HEK293 (cell line): ENCODE measurements around the gene RFX4.

Experiments used
- CTCF ChIA-PET: fragments of 350-600 bp; formaldehyde crosslinking; extraction: SDS; loops from one replicate; lab custom pipeline; 2021; ENCODE audit warnings: antibody characterized with exemption; lab: Yijun Ruan, JAX
- POLR2A ChIA-PET: fragments of 300-600 bp; formaldehyde crosslinking; extraction: SDS; loops from one replicate; lab custom pipeline; 2020; ENCODE audit warnings: antibody characterized with exemption, inconsistent platforms; lab: Yijun Ruan, JAX
- H3K27ac ChIP-seq: fragments of 200-500 bp; sonication (Bioruptor generic); 2 replicates; pipeline ENCODE4 v1.5.1; 2014; ENCODE audit warnings: low read depth, low read length, control low read depth, inconsistent platforms; ENCODE audit errors: extremely low read depth
- H3K36me3 ChIP-seq, 2 experiments: fragments of 200-500 bp in 1 of 2; sonication (Bioruptor generic) in 1 of 2; 1 replicate in 1 of 2; 2 replicates in 1 of 2; pipeline ENCODE4 v1.5.1; 2014 to 2017; ENCODE audit warnings: inconsistent platforms in 2 of 2, low read length in 2 of 2; ENCODE audit not compliant: control insufficient read depth in 2 of 2, insufficient read depth in 1 of 2
- H3K4me1 ChIP-seq: fragments of 200-500 bp; sonication (Bioruptor generic); 2 replicates; pipeline ENCODE4 v1.5.1; 2014; ENCODE audit warnings: mild to moderate bottlenecking, low read length, inconsistent platforms; ENCODE audit not compliant: control insufficient read depth, insufficient read depth
- H3K4me3 ChIP-seq: 2 replicates; pipeline ENCODE4 v1.5.1; 2011; ENCODE audit warnings: low read depth, mild to moderate bottlenecking, control low read depth, low read length, moderate library complexity
- H3K9me3 ChIP-seq: fragments of 200-500 bp; sonication (Bioruptor generic); 2 replicates; pipeline ENCODE4 v1.5.1; 2014; ENCODE audit warnings: low read depth, low read length, inconsistent platforms; ENCODE audit not compliant: control insufficient read depth, insufficient read depth
- GLI4 ChIP-seq: fragments of 450-650 bp; formaldehyde crosslinking; IDR thresholded peaks from 2 replicates; pipeline ENCODE4 v1.5.1; 2016; ENCODE audit warnings: missing biosample characterization, missing genetic modification characterization
- IKZF3 ChIP-seq: fragments of 450-650 bp; IDR thresholded peaks from 2 replicates; pipeline ENCODE4 v1.5.0; 2018; ENCODE audit warnings: missing biosample characterization, mild to moderate bottlenecking, missing genetic modification characterization, moderate library complexity
- SP3 ChIP-seq: fragments of 450-650 bp; formaldehyde crosslinking; IDR thresholded peaks from 2 replicates; pipeline ENCODE4 v1.5.1; 2016; ENCODE audit warnings: missing biosample characterization, missing genetic modification characterization
- SP7 ChIP-seq: fragments of 450-650 bp; formaldehyde crosslinking; IDR thresholded peaks from 2 replicates; pipeline ENCODE4 v1.5.1; 2016; ENCODE audit warnings: missing biosample characterization, missing genetic modification characterization
- ZBTB17 ChIP-seq: fragments of 450-650 bp; formaldehyde crosslinking; IDR thresholded peaks from 2 replicates; pipeline ENCODE4 v1.5.1; 2016; ENCODE audit warnings: missing biosample characterization, missing genetic modification characterization
- ZFP37 ChIP-seq: fragments of 450-650 bp; formaldehyde crosslinking; IDR thresholded peaks from 2 replicates; pipeline ENCODE4 v1.5.1; 2016; ENCODE audit warnings: missing biosample characterization, missing genetic modification characterization
- ZIC2 ChIP-seq: fragments of 450-650 bp; formaldehyde crosslinking; IDR thresholded peaks from 2 replicates; pipeline ENCODE4 v1.5.1; 2016; ENCODE audit warnings: missing biosample characterization, missing genetic modification characterization
- ZNF138 ChIP-seq: fragments of 450-650 bp; formaldehyde crosslinking; IDR thresholded peaks from 2 replicates; pipeline ENCODE4 v1.5.1; 2016; ENCODE audit warnings: missing biosample characterization, missing genetic modification characterization, borderline replicate concordance
- ZNF223 ChIP-seq: fragments of 450-650 bp; formaldehyde crosslinking; IDR thresholded peaks from 2 replicates; pipeline ENCODE4 v1.5.1; 2016; ENCODE audit warnings: missing biosample characterization, missing genetic modification characterization
- ZNF335 ChIP-seq: fragments of 450-650 bp; formaldehyde crosslinking; conservative IDR thresholded peaks from 2 replicates; pipeline ENCODE4 v1.5.1; 2016; ENCODE audit warnings: missing biosample characterization, missing genetic modification characterization
- ZNF48 ChIP-seq: fragments of 450-650 bp; formaldehyde crosslinking; IDR thresholded peaks from 2 replicates; pipeline ENCODE4 v1.5.1; 2016; ENCODE audit warnings: missing biosample characterization, missing genetic modification characterization
- ZNF654 ChIP-seq: fragments of 450-650 bp; formaldehyde crosslinking; IDR thresholded peaks from 2 replicates; pipeline ENCODE4 v1.5.1; 2016; ENCODE audit warnings: low read depth, missing biosample characterization, missing genetic modification characterization
- ZNF660 ChIP-seq: fragments of 450-650 bp; IDR thresholded peaks from 2 replicates; pipeline ENCODE4 v1.5.1; 2018; ENCODE audit warnings: missing biosample characterization, mild to moderate bottlenecking, missing genetic modification characterization
- ZXDB ChIP-seq: fragments of 450-650 bp; formaldehyde crosslinking; IDR thresholded peaks from 2 replicates; pipeline ENCODE4 v1.5.1; 2016; ENCODE audit warnings: missing biosample characterization, missing genetic modification characterization
- TF ChIP-seq, protein P1 (sequence below): fragments of 450-650 bp; formaldehyde crosslinking; IDR thresholded peaks from 2 replicates; pipeline ENCODE4 v1.5.1; 2016; ENCODE audit warnings: missing biosample characterization, missing genetic modification characterization
- TF ChIP-seq, protein P2 (sequence below): fragments of 450-650 bp; formaldehyde crosslinking; IDR thresholded peaks from 2 replicates; pipeline ENCODE4 v1.5.1; 2017; ENCODE audit warnings: missing biosample characterization, missing genetic modification characterization
- TF ChIP-seq, protein P3 (sequence below): fragments of 450-650 bp; formaldehyde crosslinking; IDR thresholded peaks from 2 replicates; pipeline ENCODE4; 2016; ENCODE audit warnings: missing biosample characterization, missing genetic modification characterization
- TF ChIP-seq, protein P4 (sequence below): fragments of 450-650 bp; formaldehyde crosslinking; IDR thresholded peaks from 2 replicates; pipeline ENCODE4 v1.5.1; 2016; ENCODE audit warnings: missing biosample characterization, missing genetic modification characterization
- TF ChIP-seq, protein P5 (sequence below): fragments of 450-650 bp; formaldehyde crosslinking; IDR thresholded peaks from 2 replicates; pipeline ENCODE4 v1.5.1; 2016; ENCODE audit warnings: missing biosample characterization, missing genetic modification characterization, borderline replicate concordance

The RFX4 gene

DNA sequence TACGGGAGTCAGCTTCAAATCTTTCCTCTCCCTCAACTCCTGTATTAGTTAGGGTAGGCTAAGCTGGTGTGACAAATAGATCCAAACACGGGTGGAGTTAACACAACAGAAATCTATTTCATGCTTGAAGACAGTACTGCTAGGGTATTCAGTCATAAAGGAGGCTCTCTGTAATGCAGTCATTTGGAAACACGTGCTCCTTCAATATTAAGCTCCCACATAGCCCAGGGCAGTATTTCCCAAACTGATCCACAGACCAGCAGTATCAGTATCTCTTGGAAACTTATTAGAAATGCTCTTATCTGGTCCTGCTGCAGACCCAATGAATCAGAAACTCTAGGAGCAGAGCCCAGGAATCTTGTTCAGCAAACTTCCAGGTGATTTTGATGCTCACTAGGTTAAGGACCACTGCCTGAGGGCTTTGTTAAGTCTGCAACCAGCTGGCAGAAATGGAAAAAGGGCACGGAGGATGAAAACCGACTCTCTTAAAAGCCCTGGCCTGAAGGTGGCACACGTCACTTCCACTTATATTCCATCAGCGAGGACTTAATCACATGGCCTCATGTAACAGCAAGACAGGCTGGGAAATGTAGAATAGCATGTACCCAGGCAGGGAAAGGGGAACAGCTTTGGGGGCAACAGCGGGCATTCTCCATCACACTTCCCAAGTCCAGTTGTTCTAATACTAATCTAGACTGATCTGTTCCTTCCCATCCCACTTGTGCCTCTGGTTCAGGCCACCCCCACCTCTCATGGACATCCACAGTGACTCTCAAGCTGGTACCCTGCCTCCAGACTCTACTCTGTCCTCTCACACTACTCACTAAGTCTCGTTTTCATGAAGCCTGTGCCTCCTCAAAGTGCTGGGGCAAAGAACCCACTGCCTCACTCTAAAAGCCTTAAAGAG, 153.5 kb downstream of the RFX4 start:
- Histone ChIP-seq H3K4me1 (peaks cover 8% of the 10 kb centered on the region; the same call in 1 of the 2 replicates), H3K9me3 (no peaks in the 10 kb centered on the region), H3K36me3 (no peaks in the 10 kb centered on the region), H3K4me3 (no peak overlapping the region), H3K27ac (no peak overlapping the region)
- TF ChIP-seq ZNF654: 0 out of 2 replicates have a peak, but pooled peaks have one; percentile 19
- no peak for TF ChIP-seq ZNF48 (tag by site-specific recombination)
- TF ChIP-seq ZNF335 (tag by site-specific recombination): 0 out of 2 replicates have a peak, but pooled peaks have one; percentile 10
- TF ChIP-seq, protein P1, sequence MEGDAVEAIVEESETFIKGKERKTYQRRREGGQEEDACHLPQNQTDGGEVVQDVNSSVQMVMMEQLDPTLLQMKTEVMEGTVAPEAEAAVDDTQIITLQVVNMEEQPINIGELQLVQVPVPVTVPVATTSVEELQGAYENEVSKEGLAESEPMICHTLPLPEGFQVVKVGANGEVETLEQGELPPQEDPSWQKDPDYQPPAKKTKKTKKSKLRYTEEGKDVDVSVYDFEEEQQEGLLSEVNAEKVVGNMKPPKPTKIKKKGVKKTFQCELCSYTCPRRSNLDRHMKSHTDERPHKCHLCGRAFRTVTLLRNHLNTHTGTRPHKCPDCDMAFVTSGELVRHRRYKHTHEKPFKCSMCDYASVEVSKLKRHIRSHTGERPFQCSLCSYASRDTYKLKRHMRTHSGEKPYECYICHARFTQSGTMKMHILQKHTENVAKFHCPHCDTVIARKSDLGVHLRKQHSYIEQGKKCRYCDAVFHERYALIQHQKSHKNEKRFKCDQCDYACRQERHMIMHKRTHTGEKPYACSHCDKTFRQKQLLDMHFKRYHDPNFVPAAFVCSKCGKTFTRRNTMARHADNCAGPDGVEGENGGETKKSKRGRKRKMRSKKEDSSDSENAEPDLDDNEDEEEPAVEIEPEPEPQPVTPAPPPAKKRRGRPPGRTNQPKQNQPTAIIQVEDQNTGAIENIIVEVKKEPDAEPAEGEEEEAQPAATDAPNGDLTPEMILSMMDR (tag by site-specific recombination): 0 out of 2 replicates have a peak, but pooled peaks have one; percentile 23
- no peak for TF ChIP-seq ZBTB17 (tag by site-specific recombination)
- TF ChIP-seq ZFP37 (tag by site-specific recombination): peak; percentile 63; the same call in 1 of the 2 replicates
- ChIA-PET POLR2A (no interaction called here), CTCF (interaction anchor here (0.5 to 0.6 kb wide), 2 partner anchors 41 to 129 kb away, joined by 3 to 5 read pairs; no protein-coding TSS in a partner anchor)

DNA sequence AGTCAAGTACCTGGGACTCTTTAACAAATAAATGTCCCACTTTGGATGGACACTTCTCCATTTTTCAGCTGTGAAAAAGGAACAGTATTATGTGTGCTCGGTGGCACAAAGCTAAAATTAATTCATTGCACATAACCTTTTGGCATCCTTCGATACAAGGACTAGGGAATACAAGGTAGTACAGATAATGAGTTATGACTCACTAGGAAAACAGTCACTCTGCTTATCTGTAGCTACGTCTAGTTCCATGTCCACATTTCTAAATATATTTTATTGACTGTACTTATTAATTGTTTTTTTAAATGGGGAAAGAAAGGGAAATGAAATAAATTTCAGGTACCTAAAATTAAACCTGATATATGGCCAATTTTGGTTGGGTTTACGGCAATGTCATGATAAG, 156.5 kb downstream of the RFX4 start:
- Histone ChIP-seq H3K36me3 (no peaks in the 10 kb centered on the region), H3K4me1 (peaks cover 8% of the 10 kb centered on the region; the same call in 1 of the 2 replicates), H3K27ac (no peak overlapping the region), H3K4me3 (no peak overlapping the region), H3K9me3 (no peaks in the 10 kb centered on the region)
- ChIA-PET CTCF (interaction anchor here (1.0 to 1.5 kb wide), 2 partner anchors 15 to 181 kb away, joined by 3 to 4 read pairs; no protein-coding TSS in a partner anchor), POLR2A (no interaction called here)
- TF ChIP-seq IKZF3 (tag by site-specific recombination): 0 out of 2 replicates have a peak, but pooled peaks have one; percentile 30
- TF ChIP-seq SP3 (tag by site-specific recombination): no peak
- TF ChIP-seq ZNF223 (tag by site-specific recombination): peak; percentile 53; the same call in 1 of the 2 replicates
- TF ChIP-seq ZIC2: no peak
- TF ChIP-seq, protein P2, sequence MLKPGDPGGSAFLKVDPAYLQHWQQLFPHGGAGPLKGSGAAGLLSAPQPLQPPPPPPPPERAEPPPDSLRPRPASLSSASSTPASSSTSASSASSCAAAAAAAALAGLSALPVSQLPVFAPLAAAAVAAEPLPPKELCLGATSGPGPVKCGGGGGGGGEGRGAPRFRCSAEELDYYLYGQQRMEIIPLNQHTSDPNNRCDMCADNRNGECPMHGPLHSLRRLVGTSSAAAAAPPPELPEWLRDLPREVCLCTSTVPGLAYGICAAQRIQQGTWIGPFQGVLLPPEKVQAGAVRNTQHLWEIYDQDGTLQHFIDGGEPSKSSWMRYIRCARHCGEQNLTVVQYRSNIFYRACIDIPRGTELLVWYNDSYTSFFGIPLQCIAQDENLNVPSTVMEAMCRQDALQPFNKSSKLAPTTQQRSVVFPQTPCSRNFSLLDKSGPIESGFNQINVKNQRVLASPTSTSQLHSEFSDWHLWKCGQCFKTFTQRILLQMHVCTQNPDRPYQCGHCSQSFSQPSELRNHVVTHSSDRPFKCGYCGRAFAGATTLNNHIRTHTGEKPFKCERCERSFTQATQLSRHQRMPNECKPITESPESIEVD: peak; percentile 31; the same call in 1 of the 2 replicates
- TF ChIP-seq ZXDB (tag by site-specific recombination): no peak
- TF ChIP-seq, protein P3, sequence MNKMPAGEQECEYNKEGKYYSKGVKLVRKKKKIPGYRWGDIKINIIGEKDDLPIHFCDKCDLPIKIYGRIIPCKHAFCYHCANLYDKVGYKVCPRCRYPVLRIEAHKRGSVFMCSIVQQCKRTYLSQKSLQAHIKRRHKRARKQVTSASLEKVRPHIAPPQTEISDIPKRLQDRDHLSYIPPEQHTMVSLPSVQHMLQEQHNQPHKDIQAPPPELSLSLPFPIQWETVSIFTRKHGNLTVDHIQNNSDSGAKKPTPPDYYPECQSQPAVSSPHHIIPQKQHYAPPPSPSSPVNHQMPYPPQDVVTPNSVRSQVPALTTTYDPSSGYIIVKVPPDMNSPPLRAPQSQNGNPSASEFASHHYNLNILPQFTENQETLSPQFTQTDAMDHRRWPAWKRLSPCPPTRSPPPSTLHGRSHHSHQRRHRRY (tag by site-specific recombination): no peak
- TF ChIP-seq, protein P4, sequence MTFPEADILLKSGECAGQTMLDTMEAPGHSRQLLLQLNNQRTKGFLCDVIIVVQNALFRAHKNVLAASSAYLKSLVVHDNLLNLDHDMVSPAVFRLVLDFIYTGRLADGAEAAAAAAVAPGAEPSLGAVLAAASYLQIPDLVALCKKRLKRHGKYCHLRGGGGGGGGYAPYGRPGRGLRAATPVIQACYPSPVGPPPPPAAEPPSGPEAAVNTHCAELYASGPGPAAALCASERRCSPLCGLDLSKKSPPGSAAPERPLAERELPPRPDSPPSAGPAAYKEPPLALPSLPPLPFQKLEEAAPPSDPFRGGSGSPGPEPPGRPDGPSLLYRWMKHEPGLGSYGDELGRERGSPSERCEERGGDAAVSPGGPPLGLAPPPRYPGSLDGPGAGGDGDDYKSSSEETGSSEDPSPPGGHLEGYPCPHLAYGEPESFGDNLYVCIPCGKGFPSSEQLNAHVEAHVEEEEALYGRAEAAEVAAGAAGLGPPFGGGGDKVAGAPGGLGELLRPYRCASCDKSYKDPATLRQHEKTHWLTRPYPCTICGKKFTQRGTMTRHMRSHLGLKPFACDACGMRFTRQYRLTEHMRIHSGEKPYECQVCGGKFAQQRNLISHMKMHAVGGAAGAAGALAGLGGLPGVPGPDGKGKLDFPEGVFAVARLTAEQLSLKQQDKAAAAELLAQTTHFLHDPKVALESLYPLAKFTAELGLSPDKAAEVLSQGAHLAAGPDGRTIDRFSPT (tag by site-specific recombination): 0 out of 2 replicates have a peak, but pooled peaks have one; percentile 47
- TF ChIP-seq ZNF660 (tag by site-specific recombination): no peak
- no peak for TF ChIP-seq GLI4 (tag by site-specific recombination)
- TF ChIP-seq, protein P5, sequence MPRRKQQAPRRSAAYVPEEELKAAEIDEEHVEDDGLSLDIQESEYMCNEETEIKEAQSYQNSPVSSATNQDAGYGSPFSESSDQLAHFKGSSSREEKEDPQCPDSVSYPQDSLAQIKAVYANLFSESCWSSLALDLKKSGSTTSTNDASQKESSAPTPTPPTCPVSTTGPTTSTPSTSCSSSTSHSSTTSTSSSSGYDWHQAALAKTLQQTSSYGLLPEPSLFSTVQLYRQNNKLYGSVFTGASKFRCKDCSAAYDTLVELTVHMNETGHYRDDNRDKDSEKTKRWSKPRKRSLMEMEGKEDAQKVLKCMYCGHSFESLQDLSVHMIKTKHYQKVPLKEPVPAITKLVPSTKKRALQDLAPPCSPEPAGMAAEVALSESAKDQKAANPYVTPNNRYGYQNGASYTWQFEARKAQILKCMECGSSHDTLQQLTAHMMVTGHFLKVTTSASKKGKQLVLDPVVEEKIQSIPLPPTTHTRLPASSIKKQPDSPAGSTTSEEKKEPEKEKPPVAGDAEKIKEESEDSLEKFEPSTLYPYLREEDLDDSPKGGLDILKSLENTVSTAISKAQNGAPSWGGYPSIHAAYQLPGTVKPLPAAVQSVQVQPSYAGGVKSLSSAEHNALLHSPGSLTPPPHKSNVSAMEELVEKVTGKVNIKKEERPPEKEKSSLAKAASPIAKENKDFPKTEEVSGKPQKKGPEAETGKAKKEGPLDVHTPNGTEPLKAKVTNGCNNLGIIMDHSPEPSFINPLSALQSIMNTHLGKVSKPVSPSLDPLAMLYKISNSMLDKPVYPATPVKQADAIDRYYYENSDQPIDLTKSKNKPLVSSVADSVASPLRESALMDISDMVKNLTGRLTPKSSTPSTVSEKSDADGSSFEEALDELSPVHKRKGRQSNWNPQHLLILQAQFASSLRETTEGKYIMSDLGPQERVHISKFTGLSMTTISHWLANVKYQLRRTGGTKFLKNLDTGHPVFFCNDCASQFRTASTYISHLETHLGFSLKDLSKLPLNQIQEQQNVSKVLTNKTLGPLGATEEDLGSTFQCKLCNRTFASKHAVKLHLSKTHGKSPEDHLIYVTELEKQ (tag by site-specific recombination): 0 out of 2 replicates have a peak, but pooled peaks have one; percentile 9
- TF ChIP-seq ZNF138 (tag by site-specific recombination): no peak
- no peak for TF ChIP-seq SP7 (tag by site-specific recombination)
